ENCODE data around the gene IRX1.
A peak's percentile ranks its signal among the peaks of the same experiment; 100 is the strongest.

IRX1 gene

GRCh38 chr5:3600106-3601060, 4.8 kb downstream of the IRX1 start:
- no peak for DNase-seq

- no peak for DNase-seq
These were observed 5.6 kb downstream of the IRX1 start for GRCh38 chr5:3601061-3601710.

GRCh38 chr5:3601911-3602782, 6.5 kb downstream of the IRX1 start:
- DNase-seq: no peak

- peak in 2 of 14 donors; percentile 19 to 47 for DNase-seq
These were observed 7.3 kb downstream of the IRX1 start for GRCh38 chr5:3602785-3603502.

GRCh38 chr5:3604501-3604900, 8.9 kb downstream of the IRX1 start:
- no peak for DNase-seq

GRCh38 chr5:3605298-3606010, 9.8 kb downstream of the IRX1 start:
- DNase-seq: peak in 1 of 14 donors; percentile 31

GRCh38 chr5:3606121-3606831, 10.6 kb downstream of the IRX1 start:
- DNase-seq: no peak

GRCh38 chr5:3607541-3608181, 12.0 kb downstream of the IRX1 start:
- DNase-seq: no peak

- no peak for DNase-seq
These were observed 13.6 kb downstream of the IRX1 start for GRCh38 chr5:3609120-3609681.

GRCh38 chr5:3612591-3613042, 17.0 kb downstream of the IRX1 start:
- DNase-seq: no peak

- no peak for DNase-seq
These were observed 18.1 kb downstream of the IRX1 start for GRCh38 chr5:3613726-3614125.

- no peak for DNase-seq
These were observed 19.6 kb downstream of the IRX1 start for GRCh38 chr5:3615217-3615616.

GRCh38 chr5:3615829-3616228, 20.2 kb downstream of the IRX1 start:
- no peak for DNase-seq

- no peak for DNase-seq
These were observed 23.9 kb downstream of the IRX1 start for GRCh38 chr5:3619579-3619978.

GRCh38 chr5:3622961-3623360, 27.3 kb downstream of the IRX1 start:
- no peak for DNase-seq

GRCh38 chr5:3625626-3626025, 30.0 kb downstream of the IRX1 start:
- no peak for DNase-seq

GRCh38 chr5:3634061-3634460, 38.4 kb downstream of the IRX1 start:
- no peak for DNase-seq

GRCh38 chr5:3639175-3639574, 43.5 kb downstream of the IRX1 start:
- DNase-seq: no peak

GRCh38 chr5:3642231-3642630, 46.6 kb downstream of the IRX1 start:
- no peak for DNase-seq

- no peak for DNase-seq
These were observed 54.7 kb downstream of the IRX1 start for GRCh38 chr5:3650320-3650719.

Data from C1 segment of cervical spinal cord (tissue), 14 donors.